Measurements from ENCODE around the gene ZNF791. TPM values are rescaled to one million over a fixed set of nuclear protein-coding genes. Genes with fewer than 3 reads are reported as not detected.
A peak's percentile ranks its signal among the peaks of the same experiment; 100 is the strongest.

The ZNF791 gene
- total and polyA plus RNA-seq, 2 of the 13 experiments (the other 11 are each of a cell fraction or from before 2014, with no cell fraction given) = 12.8 to 17.4 TPM

GRCh38 chr19:12669270-12670158 is 58.8 kb downstream of the ZNF791 start (continued):
- TF ChIP-seq CSRNP1 (CRISPR knock-in tag; IDR thresholded peaks at IDR 0.05) (no peak), ZNF331 (CRISPR knock-in tag; IDR thresholded peaks at IDR 0.05) (no peak; the same call in 1 of the 2 replicates), ZBTB3 (CRISPR knock-in tag; IDR thresholded peaks at IDR 0.05; ENCODE audit: borderline replicate concordance, low read depth) (no peak), JDP2 (CRISPR knock-in tag; IDR thresholded peaks at IDR 0.05; ENCODE audit: borderline replicate concordance) (no peak), ZFAT (CRISPR knock-in tag; conservative IDR thresholded peaks at IDR 0.05) (no peak), ZNF879 (CRISPR knock-in tag; IDR thresholded peaks at IDR 0.05) (no peak), ZNF784 (CRISPR knock-in tag; IDR thresholded peaks at IDR 0.05; ENCODE audit: borderline replicate concordance) (peak; percentile 53; the same call in 1 of the 2 replicates), TOE1 (CRISPR knock-in tag; IDR thresholded peaks at IDR 0.05) (no peak), ZBTB20 (CRISPR knock-in tag; IDR thresholded peaks at IDR 0.05; ENCODE audit: borderline replicate concordance, low read depth) (peak; percentile 58; the same call in 1 of the 2 replicates), HBP1 (CRISPR knock-in tag; IDR thresholded peaks at IDR 0.05; ENCODE audit: low read depth) (no peak; the same call in 1 of the 2 replicates), KDM3A (CRISPR knock-in tag; IDR thresholded peaks at IDR 0.05; ENCODE audit: low read depth) (no peak; the same call in 1 of the 2 replicates), MXD1 (CRISPR knock-in tag; IDR thresholded peaks at IDR 0.05) (peak; percentile 75), ZNF329 (CRISPR knock-in tag; IDR thresholded peaks at IDR 0.05; ENCODE audit: low read depth) (0 out of 2 replicates have a peak, but pooled peaks have one; percentile 9), TAF1 (CRISPR knock-in tag; IDR thresholded peaks at IDR 0.05) (peak; percentile 77), RCOR2 (CRISPR knock-in tag; IDR thresholded peaks at IDR 0.05) (no peak), ATF1 (CRISPR knock-in tag; IDR thresholded peaks at IDR 0.05) (peak; percentile 86), ZNF788 (CRISPR knock-in tag; IDR thresholded peaks at IDR 0.05; ENCODE audit: borderline replicate concordance) (peak; percentile 60; the same call in 1 of the 2 replicates), NR1H2 (CRISPR knock-in tag; IDR thresholded peaks at IDR 0.05; ENCODE audit: borderline replicate concordance, low read depth) (0 out of 2 replicates have a peak, but pooled peaks have one; percentile 60), ZNF850 (CRISPR knock-in tag; conservative IDR thresholded peaks at IDR 0.05) (no peak), TEF (CRISPR knock-in tag; IDR thresholded peaks at IDR 0.05) (no peak), NFE2L2 (IDR thresholded peaks at IDR 0.05; ENCODE audit: low read length) (no peak), PAWR (CRISPR knock-in tag; IDR thresholded peaks at IDR 0.05; ENCODE audit: borderline replicate concordance) (no peak), ZC3H4 (CRISPR knock-in tag; IDR thresholded peaks at IDR 0.05; ENCODE audit: borderline replicate concordance) (no peak), JUNB (CRISPR knock-in tag; IDR thresholded peaks at IDR 0.05; ENCODE audit: borderline replicate concordance) (no peak), ZNF598 (CRISPR knock-in tag; IDR thresholded peaks at IDR 0.05; ENCODE audit: borderline replicate concordance) (no peak)
